SK-MEL-5 (cell line): ENCODE measurements around the gene PI4KA. TPM values are rescaled to one million over a fixed set of nuclear protein-coding genes. Genes with fewer than 3 reads are reported as not detected.
"Not testable (repeated sequence)": the region's sequence is repeated elsewhere in the genome, so short reads cannot be mapped to it uniquely, and the experiment has no call there.

Experiments used
- DNase-seq: peaks from one replicate; pipeline ENCODE4 v3.0.0-alpha.2; 2016; ENCODE audit warnings: low read depth, low spot score
- in situ Hi-C: cut with HindIII; loops from 2 replicates; pipeline ENCODE4 v1.10.0; 2016; ENCODE audit warnings: low sequenced_read_pairs, high pct_unique_total_duplicates, low pct_unique_long_range_greater_than_20kb
- total RNA-seq: library from RNA; depleted of rRNA; stranded (reverse); fragments of >200 nt; shearing (Covaris generic); gene quantifications from 2 replicates; pipeline ENCODE4 v1.2.3, GENCODE V29; 2014

Gene PI4KA
- total RNA-seq, 1 experiment from 2014 or later: 29.3 TPM

GRCh38 chr22:20703414-20703806, 155.2 kb downstream of the PI4KA start:
- in situ Hi-C loops, DNase-seq: not testable (repeated sequence)

GRCh38 chr22:20702546-20703413, 155.8 kb downstream of the PI4KA start:
- peak; percentile 93 for DNase-seq
- in situ Hi-C loops: not testable (repeated sequence)

GRCh38 chr22:20702175-20702545, 156.5 kb downstream of the PI4KA start:
- DNase-seq, in situ Hi-C loops: not testable (repeated sequence)

- in situ Hi-C loops, DNase-seq: not testable (repeated sequence)
Measured at GRCh38 chr22:20701680-20702136, 156.9 kb downstream of the PI4KA start.

- in situ Hi-C loops, DNase-seq: not testable (repeated sequence)
Measured at GRCh38 chr22:20700347-20700746, 158.3 kb downstream of the PI4KA start.

GRCh38 chr22:20699856-20700255, 158.8 kb downstream of the PI4KA start:
- DNase-seq, in situ Hi-C loops: not testable (repeated sequence)

- DNase-seq: peak; percentile 77
- in situ Hi-C loops: not testable (repeated sequence)
Measured at GRCh38 chr22:20697481-20698113, 161.0 kb downstream of the PI4KA start.

GRCh38 chr22:20696056-20696455, 162.6 kb downstream of the PI4KA start:
- in situ Hi-C loops, DNase-seq: not testable (repeated sequence)

GRCh38 chr22:20695205-20695604, 163.4 kb downstream of the PI4KA start:
- in situ Hi-C loops, DNase-seq: not testable (repeated sequence)

- DNase-seq, in situ Hi-C loops: not testable (repeated sequence)
Measured at GRCh38 chr22:20694256-20694655, 164.4 kb downstream of the PI4KA start.

GRCh38 chr22:20692926-20693325, 165.7 kb downstream of the PI4KA start:
- DNase-seq, in situ Hi-C loops: not testable (repeated sequence)

- in situ Hi-C loops: not testable (repeated sequence)
Measured at GRCh38 chr22:20690586-20691317, 167.9 kb downstream of the PI4KA start.

GRCh38 chr22:20687356-20688172, 171.0 kb downstream of the PI4KA start:
- in situ Hi-C loops: not testable (repeated sequence)

More at GRCh38 chr22:20690586-20691317, 167.9 kb downstream of the PI4KA start:
- not testable (repeated sequence) for DNase-seq

GRCh38 chr22:20685764-20686163, 172.8 kb downstream of the PI4KA start:
- in situ Hi-C loops: not testable (repeated sequence)

More at GRCh38 chr22:20687356-20688172, 171.0 kb downstream of the PI4KA start:
- DNase-seq: not testable (repeated sequence)

GRCh38 chr22:20678792-20679435, 179.7 kb downstream of the PI4KA start:
- in situ Hi-C loops, DNase-seq: not testable (repeated sequence)

More at GRCh38 chr22:20685764-20686163, 172.8 kb downstream of the PI4KA start:
- DNase-seq: not testable (repeated sequence)

GRCh38 chr22:20677684-20678242, 180.8 kb downstream of the PI4KA start:
- in situ Hi-C loops: no loop called here
- no peak for DNase-seq
